Left ventricle myocardium inferior (tissue), 1 donor: Measurements from ENCODE around the gene SKIC8. TPM values are rescaled to one million over a fixed set of nuclear protein-coding genes. Genes with fewer than 3 reads are reported as not detected.
"Not testable (repeated sequence)": the region's sequence is repeated elsewhere in the genome, so short reads cannot be mapped to it uniquely, and the experiment has no call there.

Experiments used
- DNase-seq: peaks from one replicate; pipeline ENCODE4 v3.0.0-alpha.2; 2020
- H3K27ac ChIP-seq: fragments of 200-600 bp; replicated peaks from 2 replicates; pipeline ENCODE4 v1.8.0; 2021
- H3K27me3 ChIP-seq: fragments of 200-600 bp; 2 replicates; pipeline ENCODE4 v1.8.0; 2021; ENCODE audit warnings: low read depth
- H3K36me3 ChIP-seq: fragments of 200-600 bp; 2 replicates; pipeline ENCODE4 v1.8.0; 2021
- H3K4me1 ChIP-seq: fragments of 200-600 bp; 2 replicates; pipeline ENCODE4 v1.8.0; 2021
- H3K4me3 ChIP-seq: fragments of 200-600 bp; 2 replicates; pipeline ENCODE4 v1.8.0; 2021; ENCODE audit warnings: mild to moderate bottlenecking, moderate library complexity
- H3K9me3 ChIP-seq: fragments of 200-600 bp; replicated peaks from 2 replicates; pipeline ENCODE4 v1.8.0; 2021
- CTCF ChIP-seq: fragments of 200-600 bp; IDR thresholded peaks from 2 replicates; pipeline ENCODE4 v1.8.0; 2021; ENCODE audit warnings: antibody characterized with exemption, mild to moderate bottlenecking, borderline replicate concordance
- intact Hi-C: fragments of 100-400 bp; cut with micrococcal nuclease; formaldehyde crosslinking; loops from one replicate; pipeline ENCODE4 v1.11.0; 2022
- total RNA-seq: library from RNA; stranded (reverse); fragmentation: NEBNext Ultra II Directional; extraction: Animal tissue kit (Norgen Biotek cat#: 25700); gene quantifications from one replicate; pipeline ENCODE4 v1.2.1, GENCODE V29; 2021
- donor health status: DM: no; HTN: yes; CAD: no; lungs with severe emphysema.

Gene SKIC8
- total RNA-seq, 1 donor from 2014 or later = 24.6 TPM

DNA sequence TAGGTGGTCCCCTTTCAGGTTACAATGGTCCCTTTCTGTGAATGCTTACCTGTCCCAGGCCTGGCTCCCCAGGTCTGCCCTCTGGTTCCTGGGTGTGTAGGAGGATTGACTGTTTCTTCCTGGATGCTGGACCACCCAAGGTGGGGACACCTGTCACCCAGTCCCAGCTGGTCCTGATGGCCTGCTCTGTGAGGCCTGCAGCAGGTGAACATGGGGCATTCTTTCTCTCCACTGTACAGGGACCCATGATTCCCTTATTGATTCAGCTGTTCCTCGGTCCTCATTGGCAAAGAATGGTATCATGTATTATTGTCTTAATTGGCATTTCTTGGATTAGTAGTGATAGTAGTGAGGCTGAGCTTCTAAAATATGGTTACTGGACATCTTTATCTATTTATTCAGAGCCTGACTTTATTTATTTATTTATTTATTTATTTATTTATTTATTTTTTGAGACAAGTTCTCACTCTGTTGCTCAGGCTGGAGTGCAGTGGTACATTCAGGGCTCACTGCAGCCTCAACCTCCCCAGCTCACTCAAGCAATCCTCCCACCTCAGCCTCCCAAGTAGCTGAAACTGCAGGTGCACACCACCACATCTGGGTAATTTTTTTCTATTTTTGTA lies 43.9 kb downstream of the SKIC8 start:
- H3K4me3 ChIP-seq = no peak overlapping the region
- intact Hi-C loops = no loop called here
- H3K27me3 ChIP-seq = peaks cover 3% of the 10 kb centered on the region
- H3K36me3 ChIP-seq = no peaks in the 10 kb centered on the region
- H3K9me3 ChIP-seq = no peaks in the 10 kb centered on the region
- TF ChIP-seq CTCF = no peak
- DNase-seq = no peak
- H3K4me1 ChIP-seq = no peaks in the 10 kb centered on the region
- no peak overlapping the region for H3K27ac ChIP-seq

DNA sequence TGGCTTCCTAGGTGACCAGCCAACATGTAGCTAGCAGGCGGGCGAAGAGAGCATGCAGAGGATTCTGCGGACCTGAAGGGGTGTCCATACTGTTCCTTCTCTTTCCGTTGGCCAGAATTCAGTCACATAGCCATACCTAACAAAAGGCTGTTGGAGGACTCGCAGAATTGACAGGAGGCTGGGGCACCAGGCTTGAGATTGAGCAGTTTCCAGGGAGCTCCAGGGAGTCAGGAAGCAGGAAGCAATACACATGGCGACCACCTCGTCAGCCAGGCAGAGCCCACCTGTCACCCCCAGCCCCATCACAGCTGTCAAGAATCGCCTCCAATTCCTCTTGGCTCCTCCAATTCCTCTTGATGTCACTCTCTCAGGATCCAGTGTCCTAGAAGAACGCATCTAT lies 48.3 kb downstream of the SKIC8 start:
- H3K36me3 ChIP-seq = no peaks in the 10 kb centered on the region
- H3K9me3 ChIP-seq = no peaks in the 10 kb centered on the region
- no peak for DNase-seq
- H3K4me1 ChIP-seq = no peaks in the 10 kb centered on the region
- TF ChIP-seq CTCF = no peak
- H3K4me3 ChIP-seq = no peak overlapping the region
- intact Hi-C loops = no loop called here
- H3K27ac ChIP-seq = no peak overlapping the region
- H3K27me3 ChIP-seq = peaks cover 3% of the 10 kb centered on the region

DNA sequence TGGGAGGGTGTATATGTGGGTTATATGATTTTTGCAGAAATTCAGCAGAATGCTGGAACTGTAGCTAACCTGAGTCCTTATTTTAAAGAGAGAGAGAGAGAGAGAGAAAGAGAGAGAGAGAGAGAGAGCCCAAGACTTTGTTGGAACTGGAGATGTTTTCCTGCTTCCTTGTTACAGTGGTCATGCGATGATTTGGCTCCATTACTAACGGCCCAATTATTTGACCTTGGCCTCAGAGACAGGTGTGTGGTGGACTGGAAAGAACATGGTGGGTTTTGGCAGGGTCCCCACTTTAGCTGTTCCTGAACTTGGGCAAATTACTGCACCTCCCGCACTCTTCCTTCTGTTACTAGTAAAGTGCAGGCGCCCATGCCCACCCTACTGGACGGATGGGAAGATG lies 50.3 kb downstream of the SKIC8 start:
- no peaks in the 10 kb centered on the region for H3K36me3 ChIP-seq
- no peak overlapping the region for H3K4me3 ChIP-seq
- DNase-seq = no peak
- no peak overlapping the region for H3K27ac ChIP-seq
- H3K9me3 ChIP-seq = no peaks in the 10 kb centered on the region
- H3K27me3 ChIP-seq = peaks cover 3% of the 10 kb centered on the region
- TF ChIP-seq CTCF = no peak
- no peaks in the 10 kb centered on the region for H3K4me1 ChIP-seq
- intact Hi-C loops = loop anchor here (10.0 kb wide), 1 partner anchor 74 kb away; no protein-coding TSS in a partner anchor

GRCh38 chr15:78247911-78248310 lies 51.5 kb downstream of the SKIC8 start:
- intact Hi-C loops = loop anchor here (10.0 kb wide), 1 partner anchor 73 kb away; no protein-coding TSS in a partner anchor
- no peak for TF ChIP-seq CTCF
- no peak overlapping the region for H3K27ac ChIP-seq

GRCh38 chr15:78245976-78246620 lies 53.3 kb downstream of the SKIC8 start:
- not testable (repeated sequence) for H3K36me3 ChIP-seq, DNase-seq, H3K27me3 ChIP-seq, H3K9me3 ChIP-seq, H3K4me3 ChIP-seq, H3K27ac ChIP-seq, H3K4me1 ChIP-seq
- intact Hi-C loops = loop anchor here (10.0 kb wide), 1 partner anchor 71 kb away; no protein-coding TSS in a partner anchor

More at GRCh38 chr15:78247911-78248310, 51.5 kb downstream of the SKIC8 start:
- Histone ChIP-seq H3K9me3 (no peaks in the 10 kb centered on the region), H3K27me3 (peaks cover 3% of the 10 kb centered on the region), H3K36me3 (no peaks in the 10 kb centered on the region), H3K4me3 (no peak overlapping the region), H3K4me1 (peaks cover 9% of the 10 kb centered on the region)
- DNase-seq = no peak

- H3K9me3 ChIP-seq, H3K27me3 ChIP-seq, DNase-seq, H3K36me3 ChIP-seq, H3K27ac ChIP-seq, H3K4me3 ChIP-seq, H3K4me1 ChIP-seq: not testable (repeated sequence)
- intact Hi-C loops = loop anchor here (10.0 kb wide), 1 partner anchor 71 kb away; no protein-coding TSS in a partner anchor
Observed at GRCh38 chr15:78245392-78245791, 54.0 kb downstream of the SKIC8 start.
